ENCODE data around the gene MYO1E. TPM values are rescaled to one million over a fixed set of nuclear protein-coding genes. Genes with fewer than 3 reads are reported as not detected.

The MYO1E gene
- total and polyA plus RNA-seq, 4 donors = 6.7 to 70.9 (median 21.6) TPM

DNA sequence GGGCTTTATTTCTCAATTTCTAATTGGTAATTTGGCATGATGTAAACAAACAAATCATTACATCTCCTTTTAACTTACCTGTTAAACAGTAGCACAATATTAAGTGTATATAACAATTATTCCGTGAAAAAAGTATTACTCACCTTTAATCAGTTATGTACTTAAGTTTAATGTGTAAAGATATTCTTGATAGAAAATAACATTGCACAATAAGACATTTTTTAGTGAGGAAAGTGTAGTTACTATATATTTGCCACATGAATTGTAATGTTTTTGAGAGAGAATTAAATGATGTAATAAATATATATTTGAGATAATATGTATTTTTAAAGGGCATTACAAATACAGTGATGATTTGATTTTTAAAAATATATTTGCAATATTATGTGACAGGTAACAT, 278.6 kb downstream of the MYO1E start:
- TF ChIP-seq YY1 (IDR thresholded peaks at IDR 0.05) (no peak), HNF4G (IDR thresholded peaks at IDR 0.05) (no peak), NR2F2 (IDR thresholded peaks at IDR 0.05) (no peak), GABPA (IDR thresholded peaks at IDR 0.05 in 1 of 2, conservative IDR thresholded peaks at IDR 0.05 in 1 of 2) (no peak), RAD21 (IDR thresholded peaks at IDR 0.05) (no peak), SP1 (IDR thresholded peaks at IDR 0.05) (no peak), EGR1 (IDR thresholded peaks at IDR 0.05; ENCODE audit: low read depth in 2 of 2) (no peak)
- TF ChIP-seq, protein P1, sequence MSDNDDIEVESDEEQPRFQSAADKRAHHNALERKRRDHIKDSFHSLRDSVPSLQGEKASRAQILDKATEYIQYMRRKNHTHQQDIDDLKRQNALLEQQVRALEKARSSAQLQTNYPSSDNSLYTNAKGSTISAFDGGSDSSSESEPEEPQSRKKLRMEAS (IDR thresholded peaks at IDR 0.05) = no peak
- TF ChIP-seq, protein P2, sequence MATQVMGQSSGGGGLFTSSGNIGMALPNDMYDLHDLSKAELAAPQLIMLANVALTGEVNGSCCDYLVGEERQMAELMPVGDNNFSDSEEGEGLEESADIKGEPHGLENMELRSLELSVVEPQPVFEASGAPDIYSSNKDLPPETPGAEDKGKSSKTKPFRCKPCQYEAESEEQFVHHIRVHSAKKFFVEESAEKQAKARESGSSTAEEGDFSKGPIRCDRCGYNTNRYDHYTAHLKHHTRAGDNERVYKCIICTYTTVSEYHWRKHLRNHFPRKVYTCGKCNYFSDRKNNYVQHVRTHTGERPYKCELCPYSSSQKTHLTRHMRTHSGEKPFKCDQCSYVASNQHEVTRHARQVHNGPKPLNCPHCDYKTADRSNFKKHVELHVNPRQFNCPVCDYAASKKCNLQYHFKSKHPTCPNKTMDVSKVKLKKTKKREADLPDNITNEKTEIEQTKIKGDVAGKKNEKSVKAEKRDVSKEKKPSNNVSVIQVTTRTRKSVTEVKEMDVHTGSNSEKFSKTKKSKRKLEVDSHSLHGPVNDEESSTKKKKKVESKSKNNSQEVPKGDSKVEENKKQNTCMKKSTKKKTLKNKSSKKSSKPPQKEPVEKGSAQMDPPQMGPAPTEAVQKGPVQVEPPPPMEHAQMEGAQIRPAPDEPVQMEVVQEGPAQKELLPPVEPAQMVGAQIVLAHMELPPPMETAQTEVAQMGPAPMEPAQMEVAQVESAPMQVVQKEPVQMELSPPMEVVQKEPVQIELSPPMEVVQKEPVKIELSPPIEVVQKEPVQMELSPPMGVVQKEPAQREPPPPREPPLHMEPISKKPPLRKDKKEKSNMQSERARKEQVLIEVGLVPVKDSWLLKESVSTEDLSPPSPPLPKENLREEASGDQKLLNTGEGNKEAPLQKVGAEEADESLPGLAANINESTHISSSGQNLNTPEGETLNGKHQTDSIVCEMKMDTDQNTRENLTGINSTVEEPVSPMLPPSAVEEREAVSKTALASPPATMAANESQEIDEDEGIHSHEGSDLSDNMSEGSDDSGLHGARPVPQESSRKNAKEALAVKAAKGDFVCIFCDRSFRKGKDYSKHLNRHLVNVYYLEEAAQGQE (IDR thresholded peaks at IDR 0.05) = no peak
- TF ChIP-seq, protein P3, sequence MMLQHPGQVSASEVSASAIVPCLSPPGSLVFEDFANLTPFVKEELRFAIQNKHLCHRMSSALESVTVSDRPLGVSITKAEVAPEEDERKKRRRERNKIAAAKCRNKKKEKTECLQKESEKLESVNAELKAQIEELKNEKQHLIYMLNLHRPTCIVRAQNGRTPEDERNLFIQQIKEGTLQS (IDR thresholded peaks at IDR 0.05) = no peak
- TF ChIP-seq, protein P4, sequence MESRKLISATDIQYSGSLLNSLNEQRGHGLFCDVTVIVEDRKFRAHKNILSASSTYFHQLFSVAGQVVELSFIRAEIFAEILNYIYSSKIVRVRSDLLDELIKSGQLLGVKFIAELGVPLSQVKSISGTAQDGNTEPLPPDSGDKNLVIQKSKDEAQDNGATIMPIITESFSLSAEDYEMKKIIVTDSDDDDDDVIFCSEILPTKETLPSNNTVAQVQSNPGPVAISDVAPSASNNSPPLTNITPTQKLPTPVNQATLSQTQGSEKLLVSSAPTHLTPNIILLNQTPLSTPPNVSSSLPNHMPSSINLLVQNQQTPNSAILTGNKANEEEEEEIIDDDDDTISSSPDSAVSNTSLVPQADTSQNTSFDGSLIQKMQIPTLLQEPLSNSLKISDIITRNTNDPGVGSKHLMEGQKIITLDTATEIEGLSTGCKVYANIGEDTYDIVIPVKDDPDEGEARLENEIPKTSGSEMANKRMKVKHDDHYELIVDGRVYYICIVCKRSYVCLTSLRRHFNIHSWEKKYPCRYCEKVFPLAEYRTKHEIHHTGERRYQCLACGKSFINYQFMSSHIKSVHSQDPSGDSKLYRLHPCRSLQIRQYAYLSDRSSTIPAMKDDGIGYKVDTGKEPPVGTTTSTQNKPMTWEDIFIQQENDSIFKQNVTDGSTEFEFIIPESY (IDR thresholded peaks at IDR 0.05) = no peak
- Histone ChIP-seq H3K36me3 (ENCODE audit: control insufficient read depth in 4 of 4, insufficient read depth in 3 of 4, low read depth in 1 of 4, low read length in 3 of 4) (peaks cover 7 to 64% (median 50%) of the 10 kb centered on the region in 4 donors), H3K9ac (ENCODE audit: low read depth in 1 of 2, low read length in 2 of 2) (no peak overlapping the region), H3K9me3 (ENCODE audit: control insufficient read depth in 4 of 4, low read length in 3 of 4) (no peaks in the 10 kb centered on the region), H3K4me1 (ENCODE audit: control insufficient read depth in 4 of 4, insufficient read depth in 4 of 4, low read length in 3 of 4) (no peaks in the 10 kb centered on the region), H3K27ac (ENCODE audit: low read depth in 1 of 2, low read length in 2 of 2) (no peak overlapping the region), H3K4me3 (ENCODE audit: low read depth in 1 of 3, low read length in 3 of 3) (no peak overlapping the region), H3K27me3 (ENCODE audit: control insufficient read depth in 4 of 4, insufficient read depth in 4 of 4, low read length in 3 of 4) (no peaks in the 10 kb centered on the region)
- 99% methylated on average over 1 of the region's 1 CpG for WGBS
- no peak for DNase-seq (ENCODE audit: low spot score)

DNA sequence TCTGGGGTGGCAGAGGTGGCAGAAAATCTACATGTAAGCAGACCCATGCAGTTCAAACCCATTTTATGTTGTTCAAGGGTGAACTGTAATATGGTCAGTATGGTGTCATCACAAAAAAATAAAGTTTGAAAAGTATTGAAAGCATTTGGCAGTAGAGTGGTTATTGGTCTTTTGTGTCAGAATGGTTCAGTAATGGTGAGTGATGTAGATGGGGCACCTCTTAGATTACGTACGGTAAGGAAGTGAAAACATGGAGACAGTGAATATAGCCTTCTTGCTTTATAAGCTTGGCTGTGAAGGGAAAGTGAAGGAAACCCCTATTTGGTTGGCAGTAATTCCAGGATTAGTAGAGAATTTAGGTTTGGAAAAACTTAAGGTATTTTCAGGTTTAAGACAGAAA, 284.9 kb downstream of the MYO1E start:
- TF ChIP-seq HNF4A (conservative IDR thresholded peaks at IDR 0.05) = no peak
- no peak for TF ChIP-seq SP1 (IDR thresholded peaks at IDR 0.05)
- TF ChIP-seq HNF4G (IDR thresholded peaks at IDR 0.05) = no peak
- TF ChIP-seq RAD21 (IDR thresholded peaks at IDR 0.05) = no peak
- no peak for TF ChIP-seq RXRA (IDR thresholded peaks at IDR 0.05)
- TF ChIP-seq YY1 (IDR thresholded peaks at IDR 0.05) = no peak
- no peak for TF ChIP-seq NR2F2 (IDR thresholded peaks at IDR 0.05)
- TF ChIP-seq FOXA1 (IDR thresholded peaks at IDR 0.05) = no peak
- TF ChIP-seq FOXA2 (IDR thresholded peaks at IDR 0.05) = no peak
- TF ChIP-seq, protein P3 (IDR thresholded peaks at IDR 0.05) = no peak
- TF ChIP-seq TAF1 (conservative IDR thresholded peaks at IDR 0.05) = no peak
- TF ChIP-seq, protein P5, sequence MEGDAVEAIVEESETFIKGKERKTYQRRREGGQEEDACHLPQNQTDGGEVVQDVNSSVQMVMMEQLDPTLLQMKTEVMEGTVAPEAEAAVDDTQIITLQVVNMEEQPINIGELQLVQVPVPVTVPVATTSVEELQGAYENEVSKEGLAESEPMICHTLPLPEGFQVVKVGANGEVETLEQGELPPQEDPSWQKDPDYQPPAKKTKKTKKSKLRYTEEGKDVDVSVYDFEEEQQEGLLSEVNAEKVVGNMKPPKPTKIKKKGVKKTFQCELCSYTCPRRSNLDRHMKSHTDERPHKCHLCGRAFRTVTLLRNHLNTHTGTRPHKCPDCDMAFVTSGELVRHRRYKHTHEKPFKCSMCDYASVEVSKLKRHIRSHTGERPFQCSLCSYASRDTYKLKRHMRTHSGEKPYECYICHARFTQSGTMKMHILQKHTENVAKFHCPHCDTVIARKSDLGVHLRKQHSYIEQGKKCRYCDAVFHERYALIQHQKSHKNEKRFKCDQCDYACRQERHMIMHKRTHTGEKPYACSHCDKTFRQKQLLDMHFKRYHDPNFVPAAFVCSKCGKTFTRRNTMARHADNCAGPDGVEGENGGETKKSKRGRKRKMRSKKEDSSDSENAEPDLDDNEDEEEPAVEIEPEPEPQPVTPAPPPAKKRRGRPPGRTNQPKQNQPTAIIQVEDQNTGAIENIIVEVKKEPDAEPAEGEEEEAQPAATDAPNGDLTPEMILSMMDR (IDR thresholded peaks at IDR 0.05; ENCODE audit: low read depth, low read length, missing input control) = no peak
- TF ChIP-seq, protein P1 (IDR thresholded peaks at IDR 0.05) = no peak
- TF ChIP-seq, protein P2 (IDR thresholded peaks at IDR 0.05) = no peak
- no peaks in the 10 kb centered on the region for H3K9me3 ChIP-seq (ENCODE audit: control insufficient read depth in 4 of 4, low read length in 3 of 4)
- H3K27me3 ChIP-seq (ENCODE audit: control insufficient read depth in 4 of 4, insufficient read depth in 4 of 4, low read length in 3 of 4) = no peaks in the 10 kb centered on the region
- no peak overlapping the region for H3K9ac ChIP-seq (ENCODE audit: low read depth in 1 of 2, low read length in 2 of 2)
- H3K4me3 ChIP-seq (ENCODE audit: low read depth in 1 of 3, low read length in 3 of 3) = no peak overlapping the region
- WGBS = 95% methylated on average over 2 of the region's 2 CpGs
- H3K36me3 ChIP-seq (ENCODE audit: control insufficient read depth in 4 of 4, insufficient read depth in 3 of 4, low read depth in 1 of 4, low read length in 3 of 4) = peaks cover 4 to 61% (median 38%) of the 10 kb centered on the region in 4 donors
- H3K4me1 ChIP-seq (ENCODE audit: control insufficient read depth in 4 of 4, insufficient read depth in 4 of 4, low read length in 3 of 4) = no peaks in the 10 kb centered on the region
- H3K27ac ChIP-seq (ENCODE audit: low read depth in 1 of 2, low read length in 2 of 2) = no peak overlapping the region
- no peak for DNase-seq (ENCODE audit: low spot score)

All from liver (tissue), 9 donors.